GM19468 (cell line): ENCODE measurements around the gene NAPSA.
"Not testable (repeated sequence)": the region's sequence is repeated elsewhere in the genome, so short reads cannot be mapped to it uniquely, and the experiment has no call there.

Experiments used
- ATAC-seq: cut with Tn5 transposase; IDR thresholded peaks from one replicate; pipeline ENCODE4 v1.9.1; 2021; ENCODE audit warnings: mild to moderate bottlenecking, moderate library complexity, moderate number of reproducible peaks; ENCODE audit not compliant: unreplicated experiment; ENCODE audit errors: extremely low read depth

NAPSA gene

GRCh38 chr19:50361290-50362029 lies 4.0 kb downstream of the NAPSA start:
- no peak for ATAC-seq

GRCh38 chr19:50359328-50359818 lies 6.1 kb downstream of the NAPSA start:
- no peak for ATAC-seq

GRCh38 chr19:50358483-50359327 lies 6.7 kb downstream of the NAPSA start:
- no peak for ATAC-seq

GRCh38 chr19:50357178-50358100 lies 8.0 kb downstream of the NAPSA start:
- ATAC-seq, result no peak

GRCh38 chr19:50356691-50357177 lies 8.7 kb downstream of the NAPSA start:
- ATAC-seq, result no peak

GRCh38 chr19:50353487-50353880 lies 12.0 kb downstream of the NAPSA start:
- not testable (repeated sequence) for ATAC-seq

- no peak for ATAC-seq
Observed at GRCh38 chr19:50352242-50352641, 13.2 kb downstream of the NAPSA start.

GRCh38 chr19:50349277-50350057 lies 16.0 kb downstream of the NAPSA start:
- no peak for ATAC-seq

- not testable (repeated sequence) for ATAC-seq
Observed at GRCh38 chr19:50347089-50347581, 18.3 kb downstream of the NAPSA start.

- no peak for ATAC-seq
Observed at GRCh38 chr19:50344661-50345318, 20.6 kb downstream of the NAPSA start.

GRCh38 chr19:50341091-50341564 lies 24.3 kb downstream of the NAPSA start:
- peak; percentile 35 for ATAC-seq

GRCh38 chr19:50340331-50340730 lies 25.1 kb downstream of the NAPSA start:
- no peak for ATAC-seq

GRCh38 chr19:50337031-50337430 lies 28.4 kb downstream of the NAPSA start:
- ATAC-seq, result not testable (repeated sequence)

GRCh38 chr19:50334741-50335421 lies 30.6 kb downstream of the NAPSA start:
- ATAC-seq, result no peak

GRCh38 chr19:50333737-50334617 lies 31.5 kb downstream of the NAPSA start:
- ATAC-seq, result no peak

- ATAC-seq, result no peak
Observed at GRCh38 chr19:50333235-50333736, 32.2 kb downstream of the NAPSA start.
